Measurements from ENCODE around the gene PRDX2. TPM values are rescaled to one million over a fixed set of nuclear protein-coding genes. Genes with fewer than 3 reads are reported as not detected.

Gene PRDX2
- total RNA-seq, 6 donors from 2014 or later: 57.6 to 173 (median 123) TPM

GRCh38 chr19:12843328-12843727, 41.7 kb upstream of the PRDX2 start:
- Histone ChIP-seq H3K27me3 (peaks cover 0 to 46% (median 22%) of the 10 kb centered on the region in 4 donors), H3K4me1 (peaks cover 20 to 30% (median 24%) of the 10 kb centered on the region in 4 donors), H3K36me3 (no peaks in the 10 kb centered on the region), H3K4me3 (no peak overlapping the region), H3K27ac (no peak overlapping the region), H3K9me3 (no peaks in the 10 kb centered on the region)
- no peak for TF ChIP-seq EP300 (IDR thresholded peaks at IDR 0.05)
- no peak for DNase-seq
- WGBS, 2 donors: 89% methylated on average over 10 to 11 of the region's 11 CpGs
- no peak for ATAC-seq (ENCODE audit: low FRiP score in 2 of 2)

- WGBS, 2 donors: 93 to 95% methylated on average over 18 of the region's 18 CpGs
- no peak overlapping the region for H3K4me3 ChIP-seq
- no peak overlapping the region for H3K27ac ChIP-seq
- peaks cover 0 to 50% (median 26%) of the 10 kb centered on the region in 4 donors for H3K27me3 ChIP-seq
- H3K9me3 ChIP-seq: no peaks in the 10 kb centered on the region
- peaks cover 19 to 30% (median 20%) of the 10 kb centered on the region in 4 donors for H3K4me1 ChIP-seq
- DNase-seq (no peak), ATAC-seq (ENCODE audit: low FRiP score in 2 of 2) (no peak)
- no peaks in the 10 kb centered on the region for H3K36me3 ChIP-seq
- TF ChIP-seq POLR2AphosphoS5 (IDR thresholded peaks at IDR 0.05) (no peak), POLR2A (IDR thresholded peaks at IDR 0.05) (no peak), EP300 (IDR thresholded peaks at IDR 0.05) (no peak), CTCF (IDR thresholded peaks at IDR 0.05) (no peak)
These were observed 40.9 kb upstream of the PRDX2 start for GRCh38 chr19:12842511-12842910.

GRCh38 chr19:12841094-12841493, 39.5 kb upstream of the PRDX2 start:
- no peak for TF ChIP-seq POLR2A (IDR thresholded peaks at IDR 0.05)
- TF ChIP-seq EP300 (IDR thresholded peaks at IDR 0.05): no peak
- TF ChIP-seq CTCF (IDR thresholded peaks at IDR 0.05): no peak
- no peak for TF ChIP-seq POLR2AphosphoS5 (IDR thresholded peaks at IDR 0.05)
- Histone ChIP-seq H3K9me3 (no peaks in the 10 kb centered on the region), H3K4me1 (peaks cover 15 to 27% (median 16%) of the 10 kb centered on the region in 4 donors), H3K4me3 (peak overlapping the region in 3 of 4 donors; percentile 10 to 37 (median 19)), H3K36me3 (no peaks in the 10 kb centered on the region), H3K27ac (no peak overlapping the region), H3K27me3 (peaks cover 0 to 55% (median 29%) of the 10 kb centered on the region in 4 donors)
- DNase-seq: peak; percentile 24 to 80
- ATAC-seq (ENCODE audit: low FRiP score in 2 of 2): peak in 1 of 2 donors; percentile 9
- 0 to 13% methylated on average over 7 to 23 of the region's 29 CpGs for WGBS, 2 donors

- peak; percentile 58 to 77 for ATAC-seq (ENCODE audit: low FRiP score in 2 of 2)
- H3K27me3 ChIP-seq: peaks cover 0 to 62% (median 34%) of the 10 kb centered on the region in 4 donors
- H3K36me3 ChIP-seq: no peaks in the 10 kb centered on the region
- peaks cover 16 to 31% (median 17%) of the 10 kb centered on the region in 4 donors for H3K4me1 ChIP-seq
- H3K27ac ChIP-seq: no peak overlapping the region
- no peak for TF ChIP-seq CTCF (IDR thresholded peaks at IDR 0.05)
- no peak for TF ChIP-seq POLR2AphosphoS5 (IDR thresholded peaks at IDR 0.05)
- no peak for TF ChIP-seq POLR2A (IDR thresholded peaks at IDR 0.05)
- TF ChIP-seq EP300 (IDR thresholded peaks at IDR 0.05): no peak
- H3K9me3 ChIP-seq: no peaks in the 10 kb centered on the region
- 23 to 26% methylated on average over 17 to 43 of the region's 43 CpGs for WGBS, 2 donors
- peak overlapping the region in 3 of 4 donors; percentile 10 to 37 (median 19) for H3K4me3 ChIP-seq
- peak in 1 of 2 donors; percentile 77 for DNase-seq
These were observed 38.8 kb upstream of the PRDX2 start for GRCh38 chr19:12840091-12841079.

All from upper lobe of left lung (tissue), 6 donors.